LNCaP clone FGC (cell line): Measurements from ENCODE around the gene RPL29.
"Not testable (repeated sequence)": the region's sequence is repeated elsewhere in the genome, so short reads cannot be mapped to it uniquely, and the experiment has no call there.

Source experiments
- DNase-seq: peaks from one replicate; pipeline ENCODE4 v3.0.0-alpha.2; 2011; ENCODE audit warnings: low read depth
- H3K4me3 ChIP-seq: 2 replicates; pipeline ENCODE4 v1.5.1; 2011; ENCODE audit warnings: mild to moderate bottlenecking, low read depth, low read length, control low read depth
- TF ChIP-seq, protein P1 (sequence below): IDR thresholded peaks from 2 replicates; pipeline ENCODE4 v1.5.1; 2012; ENCODE audit warnings: mild to moderate bottlenecking; ENCODE audit not compliant: control insufficient read depth, insufficient read depth; ENCODE audit errors: extremely low read depth

Gene RPL29

DNA sequence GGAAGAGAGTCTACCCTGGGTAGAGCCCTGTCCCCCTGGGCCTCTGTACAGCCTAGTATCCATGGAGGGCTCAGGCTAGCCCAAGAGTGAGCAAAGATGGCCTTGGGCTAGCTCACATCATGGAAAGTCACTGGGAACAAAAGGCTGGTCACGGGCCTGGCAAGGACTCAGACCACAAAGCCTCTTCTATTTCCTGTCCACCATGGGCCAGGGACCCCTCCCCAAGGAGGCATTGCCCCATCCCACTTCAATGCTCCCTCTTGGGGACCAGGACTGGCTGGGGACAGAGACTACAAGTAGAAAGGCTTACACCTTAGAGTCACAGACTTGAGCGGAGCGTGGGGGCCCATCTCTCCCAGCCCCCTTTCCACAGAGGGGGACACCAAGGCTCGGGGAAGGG lies 43.7 kb upstream of the RPL29 start:
- TF ChIP-seq, protein P1, sequence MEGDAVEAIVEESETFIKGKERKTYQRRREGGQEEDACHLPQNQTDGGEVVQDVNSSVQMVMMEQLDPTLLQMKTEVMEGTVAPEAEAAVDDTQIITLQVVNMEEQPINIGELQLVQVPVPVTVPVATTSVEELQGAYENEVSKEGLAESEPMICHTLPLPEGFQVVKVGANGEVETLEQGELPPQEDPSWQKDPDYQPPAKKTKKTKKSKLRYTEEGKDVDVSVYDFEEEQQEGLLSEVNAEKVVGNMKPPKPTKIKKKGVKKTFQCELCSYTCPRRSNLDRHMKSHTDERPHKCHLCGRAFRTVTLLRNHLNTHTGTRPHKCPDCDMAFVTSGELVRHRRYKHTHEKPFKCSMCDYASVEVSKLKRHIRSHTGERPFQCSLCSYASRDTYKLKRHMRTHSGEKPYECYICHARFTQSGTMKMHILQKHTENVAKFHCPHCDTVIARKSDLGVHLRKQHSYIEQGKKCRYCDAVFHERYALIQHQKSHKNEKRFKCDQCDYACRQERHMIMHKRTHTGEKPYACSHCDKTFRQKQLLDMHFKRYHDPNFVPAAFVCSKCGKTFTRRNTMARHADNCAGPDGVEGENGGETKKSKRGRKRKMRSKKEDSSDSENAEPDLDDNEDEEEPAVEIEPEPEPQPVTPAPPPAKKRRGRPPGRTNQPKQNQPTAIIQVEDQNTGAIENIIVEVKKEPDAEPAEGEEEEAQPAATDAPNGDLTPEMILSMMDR: no peak
- DNase-seq: no peak
- H3K4me3 ChIP-seq: no peak overlapping the region

DNA sequence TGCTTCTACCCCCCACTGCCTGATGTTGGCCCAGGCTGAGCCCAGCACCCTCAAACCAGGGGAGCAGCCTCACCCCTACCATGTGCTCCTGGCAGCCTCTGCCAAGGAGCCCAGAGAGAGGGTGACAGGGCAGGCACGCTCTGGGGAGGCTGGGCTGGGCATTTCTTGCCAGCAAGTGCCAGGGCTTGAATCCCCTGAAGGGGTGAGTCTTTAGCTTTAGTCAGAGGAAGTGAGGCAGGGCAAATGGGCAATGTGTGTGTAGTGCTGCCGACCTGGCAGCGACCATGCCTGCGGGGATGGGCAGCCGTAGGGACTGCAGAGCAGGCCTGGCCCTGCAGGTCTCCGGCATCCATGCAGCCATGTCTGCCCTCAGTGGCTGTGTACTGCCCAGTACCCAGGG lies 42.5 kb upstream of the RPL29 start:
- H3K4me3 ChIP-seq: no peak overlapping the region
- TF ChIP-seq, protein P1: no peak
- no peak for DNase-seq

DNA sequence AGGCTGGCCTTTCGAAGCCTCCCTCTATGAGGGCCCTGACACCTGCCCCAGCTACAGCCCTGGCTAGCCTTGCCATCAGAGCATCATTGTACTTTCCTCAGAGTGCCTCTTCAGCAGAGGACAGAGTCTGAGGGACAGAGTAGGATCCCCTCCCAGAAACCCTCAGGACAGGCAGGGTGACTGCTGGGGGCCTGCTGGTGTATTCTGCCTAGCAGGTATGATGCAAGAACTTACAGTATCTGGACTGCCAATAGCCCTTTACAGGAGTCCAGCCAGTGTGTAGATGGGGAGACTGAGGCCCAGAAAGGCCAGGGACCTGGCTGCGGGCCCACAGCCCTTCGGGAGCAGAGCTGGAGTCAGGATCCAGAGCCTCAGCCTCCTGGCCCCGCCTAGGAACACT lies 41.6 kb upstream of the RPL29 start:
- no peak for DNase-seq
- TF ChIP-seq, protein P1: no peak
- no peak overlapping the region for H3K4me3 ChIP-seq

DNA sequence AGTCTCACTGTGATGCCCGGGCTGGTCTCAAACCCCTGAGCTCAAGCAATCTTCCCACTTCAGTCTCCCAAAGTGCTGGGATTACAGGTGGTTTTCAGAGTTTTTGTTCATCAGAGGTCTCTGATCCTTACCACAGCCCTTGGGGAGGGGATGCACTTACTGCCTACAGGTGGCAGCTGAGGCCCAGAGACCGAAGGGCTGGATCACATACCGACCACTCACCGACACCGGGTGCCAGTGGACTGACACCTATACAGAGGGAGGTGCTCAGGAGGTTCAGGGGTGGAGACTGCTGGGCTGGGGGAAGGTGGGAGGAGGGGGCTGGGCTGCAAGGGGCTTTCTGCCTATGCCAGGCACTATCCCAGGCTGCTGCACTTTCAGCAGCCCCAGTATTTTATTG lies 41.1 kb upstream of the RPL29 start:
- TF ChIP-seq, protein P1: no peak
- DNase-seq: no peak

DNA sequence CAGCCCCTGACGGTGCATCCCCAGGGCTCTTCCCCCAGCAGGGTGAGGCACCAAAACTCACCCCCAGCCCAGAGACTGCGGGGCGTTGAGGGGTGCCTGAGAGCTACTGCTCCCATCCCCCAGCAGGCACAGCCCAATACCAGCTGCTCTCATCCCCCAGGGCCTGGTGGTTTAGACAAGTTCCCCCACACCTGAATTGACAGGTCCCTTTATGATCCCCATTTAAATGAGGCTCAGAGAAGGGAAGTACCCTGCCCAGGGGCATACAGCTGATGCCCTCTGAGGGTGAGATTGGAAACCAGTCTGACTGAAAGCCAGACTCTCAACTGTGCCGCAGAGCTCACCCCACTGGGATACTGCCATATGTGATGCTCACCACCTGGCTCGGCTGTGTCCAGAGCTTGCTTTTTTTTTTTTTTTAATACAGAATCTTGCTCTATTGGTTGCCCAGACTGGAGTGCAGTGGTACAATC lies 40.6 kb upstream of the RPL29 start:
- no peak overlapping the region for H3K4me3 ChIP-seq
- no peak for DNase-seq
- TF ChIP-seq, protein P1: no peak

More for the DNA sequence above, 41.1 kb upstream of the RPL29 start:
- H3K4me3 ChIP-seq: no peak overlapping the region

DNA sequence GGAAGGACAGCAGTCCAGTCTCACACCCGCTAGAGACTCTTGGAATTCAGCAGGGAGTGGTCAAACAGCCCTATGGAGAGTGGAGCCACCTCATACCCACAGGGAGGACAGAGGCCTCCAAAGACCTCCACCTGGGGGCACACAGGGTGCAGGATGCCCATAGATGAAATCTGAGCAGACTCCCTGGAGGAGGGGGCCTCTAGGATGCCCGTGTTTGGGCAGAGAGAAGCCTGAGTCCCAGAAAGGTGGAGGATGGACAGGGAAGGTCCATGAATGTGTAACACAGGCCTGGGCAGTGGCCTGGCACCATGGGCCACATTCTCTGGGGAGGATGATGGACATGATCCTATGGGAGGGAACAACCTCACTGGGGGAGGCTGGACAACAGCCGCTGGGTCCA lies 39.0 kb upstream of the RPL29 start:
- H3K4me3 ChIP-seq: no peak overlapping the region
- no peak for DNase-seq
- TF ChIP-seq, protein P1: no peak

DNA sequence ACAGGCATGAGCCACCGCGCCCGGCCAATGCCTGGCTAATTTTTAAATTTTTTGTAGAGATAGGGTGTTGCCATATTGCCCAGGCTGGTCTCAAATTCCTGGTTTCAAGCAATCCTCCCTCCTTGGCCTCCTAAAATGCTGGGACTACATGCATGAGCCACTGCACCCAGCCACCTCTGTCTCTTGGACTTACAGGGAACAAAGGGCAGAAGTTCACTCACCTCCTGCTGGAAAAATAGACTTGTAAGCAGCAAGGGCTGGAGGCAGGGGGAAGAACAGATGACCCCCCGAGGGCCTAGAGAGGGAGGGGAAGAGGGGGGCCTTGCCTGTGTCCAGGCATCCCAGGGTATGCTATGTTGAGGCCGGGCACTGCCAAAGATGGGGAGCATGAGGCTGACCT lies 38.5 kb upstream of the RPL29 start:
- H3K4me3 ChIP-seq: no peak overlapping the region
- TF ChIP-seq, protein P1: no peak
- no peak for DNase-seq

DNA sequence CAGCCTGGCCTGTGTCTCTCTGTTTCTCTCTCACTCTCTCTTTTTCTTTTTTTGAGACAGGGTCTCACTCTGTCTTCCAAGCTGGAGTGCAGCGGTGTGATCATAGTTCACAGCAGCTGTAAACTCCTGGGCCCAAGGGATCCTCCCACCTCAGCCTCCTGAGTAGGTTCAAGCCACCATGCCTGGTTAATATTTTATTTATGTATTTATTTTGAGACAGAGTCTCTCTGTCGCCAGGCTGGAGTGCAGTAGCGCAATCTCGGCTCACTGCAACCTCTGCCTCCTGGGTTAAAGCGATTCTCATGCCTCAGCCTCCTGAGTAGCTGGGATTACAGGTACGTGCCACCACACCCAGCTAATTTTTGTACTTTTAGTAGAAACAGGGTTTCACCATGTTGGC lies 38.1 kb upstream of the RPL29 start:
- not testable (repeated sequence) for DNase-seq, H3K4me3 ChIP-seq
